ENCODE data around the gene FBXO36.

The FBXO36 gene

DNA sequence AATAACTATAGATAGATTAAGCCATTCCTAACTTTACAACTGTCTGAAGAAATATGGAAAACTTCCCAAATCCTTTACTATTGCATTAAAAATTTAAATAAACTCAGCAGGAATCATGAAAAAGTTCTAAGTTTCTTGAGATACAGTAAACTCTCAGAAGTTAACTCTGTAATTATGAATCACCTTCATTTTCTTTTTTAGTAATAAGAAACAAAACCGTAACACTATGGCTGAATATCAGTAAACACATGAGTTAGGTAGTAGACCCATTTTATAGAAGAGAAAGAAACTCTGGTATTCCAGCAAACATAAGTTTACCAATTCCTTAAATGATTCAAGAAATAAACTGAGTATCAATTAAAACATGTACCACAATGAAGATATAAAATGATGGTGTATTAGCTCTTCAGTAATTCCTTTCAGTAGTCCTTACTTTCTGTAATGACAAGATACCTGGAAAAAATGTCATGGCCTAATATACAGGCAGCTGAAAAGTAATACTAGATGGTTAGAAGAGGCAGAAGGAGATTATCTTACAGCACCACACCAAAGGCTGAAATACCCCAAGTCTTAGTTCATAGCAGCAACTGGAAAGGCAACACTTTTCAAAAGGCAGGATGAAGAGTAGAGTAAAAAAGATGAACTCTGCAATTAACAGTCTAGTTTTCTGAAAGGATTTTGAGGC lies 12.0 kb upstream of the FBXO36 start:
- no peak overlapping the region for H3K4me3 ChIP-seq (replicated peaks in 1 of 2; ENCODE audit: low read depth in 2 of 2, low read length in 2 of 2)
- TF ChIP-seq, protein P1, sequence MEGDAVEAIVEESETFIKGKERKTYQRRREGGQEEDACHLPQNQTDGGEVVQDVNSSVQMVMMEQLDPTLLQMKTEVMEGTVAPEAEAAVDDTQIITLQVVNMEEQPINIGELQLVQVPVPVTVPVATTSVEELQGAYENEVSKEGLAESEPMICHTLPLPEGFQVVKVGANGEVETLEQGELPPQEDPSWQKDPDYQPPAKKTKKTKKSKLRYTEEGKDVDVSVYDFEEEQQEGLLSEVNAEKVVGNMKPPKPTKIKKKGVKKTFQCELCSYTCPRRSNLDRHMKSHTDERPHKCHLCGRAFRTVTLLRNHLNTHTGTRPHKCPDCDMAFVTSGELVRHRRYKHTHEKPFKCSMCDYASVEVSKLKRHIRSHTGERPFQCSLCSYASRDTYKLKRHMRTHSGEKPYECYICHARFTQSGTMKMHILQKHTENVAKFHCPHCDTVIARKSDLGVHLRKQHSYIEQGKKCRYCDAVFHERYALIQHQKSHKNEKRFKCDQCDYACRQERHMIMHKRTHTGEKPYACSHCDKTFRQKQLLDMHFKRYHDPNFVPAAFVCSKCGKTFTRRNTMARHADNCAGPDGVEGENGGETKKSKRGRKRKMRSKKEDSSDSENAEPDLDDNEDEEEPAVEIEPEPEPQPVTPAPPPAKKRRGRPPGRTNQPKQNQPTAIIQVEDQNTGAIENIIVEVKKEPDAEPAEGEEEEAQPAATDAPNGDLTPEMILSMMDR (IDR thresholded peaks at IDR 0.05; ENCODE audit: low read depth, low read length): no peak
- no peak for DNase-seq (ENCODE audit: low read depth in 2 of 2)

DNA sequence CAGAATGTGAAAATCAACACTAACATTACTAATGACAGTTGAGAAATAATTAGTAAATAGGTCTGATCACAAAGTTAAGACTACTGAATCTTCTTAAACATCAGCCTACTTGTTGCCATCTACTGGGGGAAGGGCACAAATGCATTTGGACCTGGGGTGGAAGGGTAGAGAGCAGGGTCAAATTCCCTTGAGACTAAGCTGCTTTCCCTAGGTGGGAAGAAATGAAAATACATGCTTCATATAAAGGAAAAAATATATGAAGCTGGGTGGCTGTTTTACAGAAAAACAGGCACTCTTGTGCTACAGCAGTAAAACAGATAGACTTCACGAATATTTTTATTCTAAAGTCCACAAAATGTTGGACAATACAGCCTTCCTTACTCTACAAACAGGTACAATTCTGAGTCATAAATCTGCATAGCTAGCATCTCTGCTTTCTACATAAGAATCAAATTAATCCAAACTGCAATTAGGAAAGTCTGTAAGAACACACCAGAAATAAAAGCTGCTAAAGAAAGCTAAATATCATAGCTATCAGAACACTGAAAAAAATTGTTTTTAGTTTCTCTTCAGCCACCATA lies 11.4 kb upstream of the FBXO36 start:
- TF ChIP-seq, protein P1 (IDR thresholded peaks at IDR 0.05; ENCODE audit: low read depth, low read length): no peak
- no peak overlapping the region for H3K4me3 ChIP-seq (replicated peaks in 1 of 2; ENCODE audit: low read depth in 2 of 2, low read length in 2 of 2)
- DNase-seq (ENCODE audit: low read depth in 2 of 2): peak; percentile 38

DNA sequence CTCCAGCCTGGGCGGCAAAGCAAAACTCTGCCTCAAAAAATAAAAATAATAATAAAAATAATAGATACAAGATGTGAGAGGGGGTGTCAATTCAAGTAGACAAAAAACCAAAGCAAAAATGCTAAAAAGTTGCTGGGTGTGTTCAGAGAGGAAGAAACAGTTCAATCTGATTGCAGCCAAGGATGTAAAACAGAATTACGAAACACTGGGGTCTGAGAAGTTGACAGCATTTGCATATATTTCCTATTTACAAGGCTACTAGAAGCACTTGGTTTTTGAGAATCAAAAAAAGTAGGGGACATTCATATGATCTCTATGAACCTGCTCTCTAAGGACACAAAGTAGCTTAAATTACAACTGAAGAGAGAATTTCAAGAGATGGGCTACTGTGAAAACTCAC lies 8.1 kb upstream of the FBXO36 start:
- H3K4me3 ChIP-seq (replicated peaks in 1 of 2; ENCODE audit: low read depth in 2 of 2, low read length in 2 of 2): no peak overlapping the region

DNA sequence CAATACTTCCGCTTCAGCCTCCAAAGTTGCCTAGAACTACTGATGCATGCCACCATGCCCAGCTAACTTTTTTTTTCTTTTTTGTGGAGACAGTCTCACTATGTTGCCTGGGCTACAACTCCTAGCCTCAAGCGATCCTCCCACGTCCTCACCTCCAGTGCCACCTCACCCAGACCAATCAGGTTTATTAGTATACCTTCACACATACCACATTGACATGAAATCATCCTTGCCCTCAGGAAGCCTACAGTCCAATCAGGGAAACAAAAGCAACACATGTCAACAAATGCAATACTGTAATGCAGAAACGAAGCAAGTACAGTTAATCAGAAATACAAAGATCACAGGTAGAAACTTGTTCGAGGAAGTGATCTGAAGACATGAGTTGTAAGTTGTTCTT lies 4.5 kb upstream of the FBXO36 start:
- H3K4me3 ChIP-seq (replicated peaks in 1 of 2; ENCODE audit: low read depth in 2 of 2, low read length in 2 of 2): no peak overlapping the region
- TF ChIP-seq, protein P1 (IDR thresholded peaks at IDR 0.05; ENCODE audit: low read depth, low read length): no peak
- DNase-seq (ENCODE audit: low read depth in 2 of 2): no peak

More for the DNA sequence above, 8.1 kb upstream of the FBXO36 start:
- TF ChIP-seq, protein P1 (IDR thresholded peaks at IDR 0.05; ENCODE audit: low read depth, low read length): no peak
- DNase-seq (ENCODE audit: low read depth in 2 of 2): peak in 1 of 2 donors; percentile 32

DNA sequence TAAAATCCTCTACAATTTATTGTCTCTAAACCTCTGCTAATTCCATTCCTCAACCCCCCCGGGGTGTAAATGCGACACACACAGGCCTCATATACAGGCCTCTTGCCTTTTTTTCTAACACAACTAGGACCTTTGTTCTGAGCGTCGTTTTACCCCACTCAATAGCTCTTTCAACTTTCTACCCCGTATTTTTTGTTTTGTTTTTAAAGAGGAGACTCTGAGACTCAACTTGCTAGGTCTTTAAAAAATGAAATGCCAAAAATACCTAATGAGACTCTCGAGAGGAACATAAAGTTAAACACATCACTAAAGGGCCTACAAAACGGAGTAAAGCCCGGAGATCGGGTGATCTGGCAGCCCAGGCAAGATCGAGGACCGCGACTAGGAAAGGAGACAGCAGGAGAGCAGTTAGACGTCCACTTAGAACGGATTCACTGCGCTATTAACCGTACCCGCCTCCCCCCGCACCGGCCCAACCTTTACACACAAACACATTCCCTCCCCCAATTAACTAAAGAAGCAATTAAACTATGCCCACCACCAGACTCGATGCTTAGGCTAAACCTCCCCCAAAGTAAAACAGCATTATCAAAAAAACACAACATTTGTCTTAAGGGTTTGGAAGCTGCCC lies 2.2 kb upstream of the FBXO36 start:
- peak in 1 of 2 donors; percentile 32 for DNase-seq (ENCODE audit: low read depth in 2 of 2)
- TF ChIP-seq, protein P1 (IDR thresholded peaks at IDR 0.05; ENCODE audit: low read depth, low read length): no peak
- peak overlapping the region; percentile 74 to 92 for H3K4me3 ChIP-seq (replicated peaks in 1 of 2; ENCODE audit: low read depth in 2 of 2, low read length in 2 of 2)

DNA sequence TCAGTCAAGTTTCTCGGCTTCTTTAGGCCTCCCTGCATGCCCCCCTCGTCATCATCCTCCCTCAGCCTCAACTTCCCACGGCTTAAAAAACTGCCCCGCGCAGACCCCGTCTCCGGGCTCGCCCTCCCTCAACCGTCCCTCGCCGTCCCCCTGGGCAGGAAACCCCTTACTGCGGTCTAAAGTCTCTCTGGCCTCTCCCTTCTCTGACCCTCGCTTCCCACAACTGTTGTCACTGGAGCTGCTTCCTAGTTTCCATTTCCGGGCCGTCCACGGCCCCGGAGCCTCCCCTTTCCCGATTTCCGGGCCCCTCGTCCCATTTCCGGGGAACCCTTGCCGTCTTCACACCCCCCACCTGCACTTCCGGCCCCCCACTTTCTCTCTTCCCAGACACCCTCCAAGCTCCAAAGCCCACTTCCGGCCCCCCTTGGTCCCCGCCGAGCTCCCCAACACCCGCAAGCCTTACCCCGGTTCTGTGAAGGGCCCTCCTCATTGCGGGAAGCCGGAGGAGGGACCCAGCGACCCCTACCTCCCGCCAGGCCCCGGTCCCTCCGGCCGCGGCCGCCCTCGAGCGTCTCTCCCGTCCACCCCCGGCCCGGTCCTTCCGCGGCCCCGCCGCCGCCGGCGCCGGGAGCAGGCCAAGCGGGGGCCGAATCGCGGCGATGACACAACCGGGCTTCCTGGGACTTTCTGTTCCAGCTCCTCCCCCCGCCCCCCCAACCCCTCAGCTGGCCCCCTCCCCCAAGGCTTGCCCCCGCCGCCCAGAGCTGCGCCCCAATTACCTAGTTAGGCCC lies 1.0 kb upstream of the FBXO36 start:
- DNase-seq (ENCODE audit: low read depth in 2 of 2): peak; percentile 45 to 52
- peak overlapping the region; percentile 74 to 92 for H3K4me3 ChIP-seq (replicated peaks in 1 of 2; ENCODE audit: low read depth in 2 of 2, low read length in 2 of 2)
- TF ChIP-seq, protein P1 (IDR thresholded peaks at IDR 0.05; ENCODE audit: low read depth, low read length): no peak

Data from cardiac fibroblast (primary cell).